AG04449 (cell line): ENCODE measurements around the gene SCYGR4.
"Not testable (repeated sequence)": the region's sequence is repeated elsewhere in the genome, so short reads cannot be mapped to it uniquely, and the experiment has no call there.

Experiments
- CTCF ChIA-PET: fragments of 350-600 bp; formaldehyde crosslinking; extraction: SDS; loops from one replicate; lab custom pipeline; 2021; ENCODE audit warnings: antibody characterized with exemption; lab: Yijun Ruan, JAX
- POLR2A ChIA-PET: fragments of 400-600, 350-600 bp; formaldehyde crosslinking; extraction: SDS; loops from one replicate; lab custom pipeline; 2020; ENCODE audit warnings: antibody characterized with exemption, inconsistent platforms; lab: Yijun Ruan, JAX
- DNase-seq: peaks from one replicate; pipeline ENCODE4 v3.0.0-alpha.2; 2010; ENCODE audit warnings: low read depth, low spot score
- H3K4me3 ChIP-seq: 2 replicates; pipeline ENCODE4 v1.5.1; 2011; ENCODE audit warnings: low read depth, mild to moderate bottlenecking, control low read depth, low read length
- CTCF ChIP-seq: IDR thresholded peaks from one replicate; pipeline ENCODE4 v1.5.1; 2011; ENCODE audit warnings: mild to moderate bottlenecking, moderate library complexity, low read length, control low read depth, inconsistent platforms; ENCODE audit not compliant: insufficient read depth; ENCODE audit errors: missing control alignments

SCYGR4 gene

GRCh38 chr2:227597998-227598397, 19.3 kb upstream of the SCYGR4 start:
- CTCF ChIA-PET, result no interaction called here
- POLR2A ChIA-PET, result no interaction called here
- no peak for DNase-seq

GRCh38 chr2:227598835-227599503, 18.3 kb upstream of the SCYGR4 start, which contains the start of gene SCYGR2:
Gene SCYGR2 (plus strand): TSS chr2:227598893. CDS start chr2:227598893, 0 bp downstream.
- H3K4me3 ChIP-seq, POLR2A ChIA-PET: not testable (repeated sequence)

More at GRCh38 chr2:227597998-227598397, 19.3 kb upstream of the SCYGR4 start:
- no peak overlapping the region for H3K4me3 ChIP-seq
- TF ChIP-seq CTCF, result no peak

GRCh38 chr2:227602358-227602757, 14.9 kb upstream of the SCYGR4 start:
- no peak for DNase-seq
- H3K4me3 ChIP-seq, result no peak overlapping the region
- no peak for TF ChIP-seq CTCF
- ChIA-PET POLR2A (no interaction called here), CTCF (no interaction called here)

More at GRCh38 chr2:227598835-227599503, 18.3 kb upstream of the SCYGR4 start, which contains the start of gene SCYGR2:
- CTCF ChIA-PET, DNase-seq: not testable (repeated sequence)

- ChIA-PET POLR2A (no interaction called here), CTCF (no interaction called here)
Measured at GRCh38 chr2:227606476-227606875, 10.8 kb upstream of the SCYGR4 start.

GRCh38 chr2:227607941-227608340, 9.4 kb upstream of the SCYGR4 start:
- TF ChIP-seq CTCF, result no peak
- POLR2A ChIA-PET, result no interaction called here
- no peak for DNase-seq
- no peak overlapping the region for H3K4me3 ChIP-seq
- CTCF ChIA-PET, result interaction anchor here (1.4 kb wide), 1 partner anchor 158 kb away, joined by 4 read pairs; no protein-coding TSS in a partner anchor

More at GRCh38 chr2:227606476-227606875, 10.8 kb upstream of the SCYGR4 start:
- no peak for DNase-seq
- TF ChIP-seq CTCF, result no peak
- no peak overlapping the region for H3K4me3 ChIP-seq

GRCh38 chr2:227608561-227609338, 8.5 kb upstream of the SCYGR4 start:
- no peak overlapping the region for H3K4me3 ChIP-seq
- DNase-seq, result no peak
- ChIA-PET CTCF (interaction anchor here (1.4 kb wide), 1 partner anchor 157 kb away, joined by 4 read pairs; no protein-coding TSS in a partner anchor), POLR2A (no interaction called here)
- TF ChIP-seq CTCF, result no peak
